AG04450 (cell line): ENCODE measurements around the gene GPR137C. TPM values are rescaled to one million over a fixed set of nuclear protein-coding genes. Genes with fewer than 3 reads are reported as not detected.

Experiments
- CTCF ChIA-PET: fragments of 300-600, 350-600 bp; formaldehyde crosslinking; extraction: SDS; loops from one replicate; lab custom pipeline; 2022; ENCODE audit warnings: antibody characterized with exemption, inconsistent platforms; lab: Charles Lee
- POLR2A ChIA-PET: fragments of 350-600 bp; formaldehyde crosslinking; extraction: SDS; loops from one replicate; lab custom pipeline; 2021; ENCODE audit warnings: antibody characterized with exemption, inconsistent platforms; lab: Yijun Ruan, JAX
- DNase-seq: peaks from one replicate; pipeline ENCODE4 v3.0.0-alpha.2; 2011; ENCODE audit warnings: low read depth, low spot score
- H3K27ac ChIP-seq: one replicate; pipeline ENCODE4 v1.5.1; 2012; ENCODE audit warnings: low read depth, low read length, control low read depth
- H3K27me3 ChIP-seq: one replicate; pipeline ENCODE4 v1.6.0; 2012; ENCODE audit warnings: low read length; ENCODE audit not compliant: control insufficient read depth, insufficient read depth
- H3K4me3 ChIP-seq: 2 replicates; pipeline ENCODE4 v1.5.1; 2011; ENCODE audit warnings: mild to moderate bottlenecking, low read depth, low read length, control low read depth
- H3K9me3 ChIP-seq: 2 replicates; pipeline ENCODE4 v1.5.1; 2012; ENCODE audit warnings: low read length; ENCODE audit not compliant: control insufficient read depth, insufficient read depth
- CTCF ChIP-seq: IDR thresholded peaks from 2 replicates; pipeline ENCODE4 v1.5.1; 2011; ENCODE audit warnings: low read depth, low read length, control low read depth, inconsistent platforms
- polyA plus RNA-seq: library from polyadenylated mRNA; depleted of rRNA; stranded (reverse); fragments of >200 nt; gene quantifications from 2 replicates; pipeline ENCODE4 v1.2.3, GENCODE V29; 2011

The GPR137C gene
- polyA plus RNA-seq, 1 experiment, result 1.3 TPM

- no peaks in the 10 kb centered on the region for H3K27me3 ChIP-seq
- H3K27ac ChIP-seq, result no peak overlapping the region
- no peak overlapping the region for H3K4me3 ChIP-seq
- H3K9me3 ChIP-seq, result no peaks in the 10 kb centered on the region
- ChIA-PET CTCF (no interaction called here), POLR2A (no interaction called here)
- no peak for TF ChIP-seq CTCF
- DNase-seq, result no peak
Measured at GRCh38 chr14:52650774-52651173, 98.1 kb downstream of the GPR137C start.

- POLR2A ChIA-PET, result no interaction called here
- Histone ChIP-seq H3K9me3 (no peaks in the 10 kb centered on the region), H3K4me3 (no peak overlapping the region), H3K27ac (no peak overlapping the region), H3K27me3 (no peaks in the 10 kb centered on the region)
- no peak for TF ChIP-seq CTCF
- DNase-seq, result no peak
- CTCF ChIA-PET, result interaction anchor here (0.8 kb wide), 1 partner anchor 399 kb away, joined by 3 read pairs; no protein-coding TSS in a partner anchor
Measured at GRCh38 chr14:52656905-52657304, 104.3 kb downstream of the GPR137C start.

- Histone ChIP-seq H3K9me3 (no peaks in the 10 kb centered on the region), H3K27ac (no peak overlapping the region), H3K4me3 (no peak overlapping the region), H3K27me3 (no peaks in the 10 kb centered on the region)
- CTCF ChIA-PET, result no interaction called here
- TF ChIP-seq CTCF, result no peak
- DNase-seq, result no peak
- POLR2A ChIA-PET, result no interaction called here
Measured at GRCh38 chr14:52660325-52660724, 107.7 kb downstream of the GPR137C start.

- H3K27ac ChIP-seq, result no peak overlapping the region
- ChIA-PET POLR2A (no interaction called here), CTCF (no interaction called here)
- DNase-seq, result no peak
- TF ChIP-seq CTCF, result no peak
- H3K27me3 ChIP-seq, result no peaks in the 10 kb centered on the region
- H3K4me3 ChIP-seq, result no peak overlapping the region
- no peaks in the 10 kb centered on the region for H3K9me3 ChIP-seq
Measured at GRCh38 chr14:52660832-52661231, 108.2 kb downstream of the GPR137C start.

GRCh38 chr14:52661314-52661713, 108.7 kb downstream of the GPR137C start:
- DNase-seq, result no peak
- ChIA-PET POLR2A (no interaction called here), CTCF (no interaction called here)
- TF ChIP-seq CTCF, result no peak
- Histone ChIP-seq H3K9me3 (no peaks in the 10 kb centered on the region), H3K4me3 (no peak overlapping the region), H3K27ac (no peak overlapping the region), H3K27me3 (no peaks in the 10 kb centered on the region)
